GM19351 (cell line): Measurements from ENCODE around the gene LRRN1.

Source experiments
- ATAC-seq: cut with Tn5 transposase; IDR thresholded peaks from one replicate; pipeline ENCODE4 v1.9.1; 2021; ENCODE audit warnings: mild to moderate bottlenecking, moderate library complexity; ENCODE audit not compliant: unreplicated experiment

Gene LRRN1

GRCh38 chr3:3799173-3800079 is at the start of gene LRRN1:
Gene LRRN1 (plus strand): TSS chr3:3799431. CDS start chr3:3844642, 45,211 bp downstream.
- peak; percentile 49 for ATAC-seq

DNA sequence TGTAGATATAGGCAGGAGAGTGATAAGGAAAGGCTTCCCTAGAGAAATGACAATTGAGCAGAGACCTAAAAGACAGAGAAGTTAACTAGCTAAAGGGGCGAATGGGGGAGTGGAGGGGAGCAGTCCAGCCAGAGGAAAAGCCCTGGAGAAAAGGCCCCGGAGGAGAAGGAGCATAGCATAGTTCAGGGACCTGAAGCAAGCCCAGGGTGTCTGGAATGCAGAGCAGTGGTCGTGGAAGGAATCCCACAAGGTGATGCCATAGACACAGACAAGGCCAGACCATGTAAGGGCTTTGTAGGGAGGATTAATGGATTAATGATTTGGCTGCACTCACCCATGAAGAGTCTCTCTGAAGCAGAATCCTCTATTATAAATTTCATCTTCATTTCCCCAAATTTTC is 45.8 kb upstream of the LRRN1 start:
- ATAC-seq, result no peak

- ATAC-seq, result no peak
These were observed 33.6 kb upstream of the LRRN1 start for GRCh38 chr3:3765661-3766060.

DNA sequence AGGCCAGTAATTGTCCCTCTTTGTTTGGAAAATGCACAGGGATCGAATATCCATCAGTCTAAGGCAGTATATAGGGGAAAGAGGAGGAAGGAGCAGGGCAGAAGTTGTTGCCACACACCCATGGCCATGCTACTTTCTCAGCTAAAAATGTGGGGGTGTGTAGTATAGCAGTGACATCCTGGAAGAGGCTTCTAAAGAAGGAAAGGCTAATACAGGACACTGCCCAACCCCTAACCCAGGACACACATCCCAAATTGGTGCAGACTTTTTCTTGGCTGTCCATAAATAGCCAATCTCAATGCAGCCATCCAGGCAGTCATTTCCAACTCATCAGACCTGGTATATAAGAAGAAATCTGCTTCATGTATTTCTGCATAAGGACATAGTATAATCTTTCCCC is 33.1 kb upstream of the LRRN1 start:
- ATAC-seq, result no peak

DNA sequence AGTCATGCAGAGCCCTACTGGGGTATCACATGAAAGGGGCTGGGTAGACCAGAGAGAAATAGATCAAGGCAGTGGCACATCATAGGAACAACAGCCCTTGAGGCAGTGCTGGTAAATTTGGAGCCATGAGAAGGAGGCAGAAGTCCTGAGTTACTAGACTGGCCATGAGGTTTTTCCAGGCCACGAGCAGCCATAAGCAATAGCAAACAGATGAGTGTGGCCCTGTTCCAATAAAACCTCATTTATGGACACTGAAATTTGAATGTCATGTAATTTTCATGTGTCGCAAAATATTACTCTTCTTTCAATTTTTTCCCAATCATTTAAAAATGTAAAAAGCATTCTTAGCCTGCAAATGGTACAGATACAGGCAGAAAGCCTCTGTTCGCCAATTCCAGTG is 28.1 kb upstream of the LRRN1 start:
- ATAC-seq, result no peak

- no peak for ATAC-seq
These were observed 27.7 kb upstream of the LRRN1 start for GRCh38 chr3:3771567-3771966.

DNA sequence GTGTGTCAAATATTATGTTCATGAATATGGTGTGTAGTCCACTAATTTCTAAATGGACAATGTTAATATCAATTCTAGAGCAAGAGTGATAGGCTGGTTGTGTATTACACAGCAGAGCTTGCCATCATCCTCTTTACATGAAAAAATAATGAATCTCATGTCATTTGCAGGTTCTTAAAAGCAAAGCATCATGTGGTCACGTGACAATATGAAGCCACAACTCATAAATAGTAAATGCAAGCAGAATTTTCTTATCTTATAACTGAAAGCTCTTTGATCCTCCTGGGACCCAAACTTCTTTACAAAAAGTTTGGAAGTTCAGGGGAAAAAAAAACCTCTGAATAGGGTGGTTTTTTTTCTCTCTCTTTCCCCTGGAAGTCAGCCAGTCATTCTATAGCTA is 26.9 kb upstream of the LRRN1 start:
- no peak for ATAC-seq

DNA sequence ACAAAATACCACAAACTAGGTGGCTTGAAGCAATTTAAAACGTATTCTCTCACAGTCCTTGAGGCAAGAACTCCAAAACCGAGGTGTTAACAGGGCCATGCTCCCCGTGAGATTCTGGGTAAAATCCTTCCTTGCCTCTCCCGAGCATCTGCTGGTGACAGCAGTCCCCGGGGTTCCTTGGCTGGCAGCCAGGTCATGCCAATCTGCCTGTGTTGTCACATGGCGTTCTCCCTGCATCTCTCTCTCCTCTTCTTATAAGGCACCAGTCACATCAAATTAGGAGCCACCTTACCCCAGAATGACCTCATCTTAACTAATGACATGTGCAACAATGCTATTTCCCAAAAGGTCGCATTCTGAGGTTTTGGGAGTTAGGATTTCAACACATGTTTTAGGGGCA is 26.3 kb upstream of the LRRN1 start:
- no peak for ATAC-seq

DNA sequence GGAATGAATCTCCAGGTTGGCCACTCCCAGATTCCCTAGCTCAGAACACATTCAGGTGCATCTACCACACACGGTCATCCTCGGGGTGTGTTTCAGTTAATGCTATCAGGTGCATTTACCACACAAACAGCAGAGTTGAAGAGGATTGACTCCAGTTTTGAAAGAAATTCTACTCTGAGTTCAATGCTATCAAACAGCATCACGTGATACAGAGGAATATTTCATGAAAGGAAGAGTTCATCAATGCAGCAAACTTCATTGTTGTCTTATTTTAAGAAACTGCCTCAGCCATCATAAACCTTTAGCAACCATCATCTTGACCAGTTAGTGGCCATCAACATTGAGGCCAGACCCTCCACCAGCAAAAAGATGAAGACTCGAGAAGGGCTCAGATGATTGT is 22.6 kb upstream of the LRRN1 start:
- ATAC-seq, result no peak

DNA sequence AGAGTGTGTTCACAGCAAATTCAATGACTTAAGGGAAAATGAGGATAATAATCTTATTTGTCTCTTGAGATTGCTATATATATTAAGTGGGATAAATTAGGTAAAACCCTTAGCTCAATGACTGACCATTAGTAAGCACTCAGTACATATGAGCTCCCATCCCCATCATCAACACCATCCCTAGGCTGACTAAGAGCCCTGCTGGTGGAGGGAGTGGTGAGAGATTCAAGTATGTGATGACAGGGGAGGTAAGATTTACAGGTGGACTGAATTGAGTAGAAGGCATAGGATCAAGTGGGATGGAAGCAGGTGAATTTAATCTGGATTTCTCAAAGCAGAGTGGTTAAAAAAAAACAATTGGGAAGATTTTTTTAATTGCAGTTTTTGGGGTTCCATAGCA is 21.0 kb upstream of the LRRN1 start:
- no peak for ATAC-seq

DNA sequence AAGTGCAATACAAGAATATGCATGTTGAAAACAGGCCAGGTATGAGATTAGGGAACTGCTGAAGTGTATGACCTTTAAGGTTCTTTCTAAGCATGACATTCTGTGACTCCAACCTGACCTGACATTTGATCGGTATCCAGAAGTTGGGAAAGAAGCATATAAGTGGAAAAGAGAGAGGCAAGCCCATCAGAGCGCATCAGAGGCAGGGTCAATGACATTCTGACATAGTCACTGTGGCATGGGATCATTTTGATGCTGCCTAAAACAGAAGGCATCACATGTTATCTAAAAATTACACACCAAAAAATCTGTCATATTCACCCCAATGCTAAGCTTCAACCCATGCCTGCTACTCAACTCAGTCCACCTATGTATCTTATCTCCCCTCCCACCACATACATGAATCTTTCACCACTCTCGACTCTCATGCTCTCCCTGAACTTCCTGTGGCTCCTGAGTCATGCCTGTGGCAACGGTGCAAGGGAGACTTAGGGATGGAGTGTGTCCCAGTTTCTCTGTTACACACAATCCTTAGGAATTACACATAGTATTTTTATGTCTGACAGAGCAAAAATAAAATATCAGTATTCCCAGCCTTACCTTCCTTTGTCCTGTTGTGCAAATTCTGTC is 20.5 kb upstream of the LRRN1 start:
- no peak for ATAC-seq

GRCh38 chr3:3782457-3782856 is 16.8 kb upstream of the LRRN1 start:
- no peak for ATAC-seq

- ATAC-seq, result no peak
These were observed 16.0 kb upstream of the LRRN1 start for GRCh38 chr3:3783210-3783609.

GRCh38 chr3:3783696-3784095 is 15.5 kb upstream of the LRRN1 start:
- ATAC-seq, result no peak

GRCh38 chr3:3792391-3792790 is 6.8 kb upstream of the LRRN1 start:
- ATAC-seq, result no peak

DNA sequence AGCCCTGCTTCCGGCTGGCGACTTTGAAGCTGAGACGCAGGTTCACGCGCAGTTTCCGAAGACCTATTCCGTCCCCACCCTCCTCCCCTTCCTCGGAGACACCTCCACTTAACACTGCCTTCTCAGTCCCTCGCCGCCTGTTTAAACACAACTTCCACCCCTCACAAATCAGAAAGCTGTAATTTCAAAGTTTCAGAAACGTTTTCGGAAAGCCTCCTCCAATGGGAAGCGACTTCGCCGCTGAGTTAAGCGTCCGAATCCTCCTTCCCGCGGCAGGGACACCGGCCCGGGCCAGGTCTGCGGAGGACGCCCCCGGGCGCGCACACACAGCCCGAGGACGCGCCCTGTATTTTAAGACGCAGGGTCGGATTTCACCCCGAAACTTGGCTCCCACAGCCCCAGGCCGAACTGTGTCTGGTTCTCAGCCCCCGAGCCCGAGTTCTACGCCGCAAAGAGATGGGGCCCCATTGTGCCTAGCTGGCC is 559 bp upstream of the LRRN1 start:
- ATAC-seq, result peak; percentile 41

DNA sequence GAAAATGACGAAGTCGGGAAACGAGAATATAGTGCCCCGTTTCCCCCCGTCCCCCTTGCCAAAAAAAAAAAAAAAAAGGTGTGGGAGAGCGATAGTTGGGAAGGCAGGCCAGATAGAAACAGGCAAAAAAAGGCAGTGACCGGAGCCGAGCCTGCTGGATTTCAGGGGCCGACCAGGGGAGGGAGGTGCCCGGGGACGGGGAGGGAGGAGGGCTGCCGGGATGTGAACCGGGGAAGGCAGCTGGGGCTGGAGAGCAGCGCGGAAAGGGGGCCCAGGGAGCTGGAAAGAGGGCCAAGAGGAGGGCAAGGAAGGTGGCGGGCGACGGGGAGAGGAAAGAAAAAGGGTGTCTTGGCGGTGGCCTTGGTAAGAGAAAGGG is 837 bp downstream of the LRRN1 start:
- no peak for ATAC-seq

GRCh38 chr3:3800685-3801493 is 1.7 kb downstream of the LRRN1 start:
- ATAC-seq, result no peak

- ATAC-seq, result no peak
These were observed 2.2 kb downstream of the LRRN1 start for GRCh38 chr3:3801494-3801841.

- ATAC-seq, result no peak
These were observed 2.8 kb downstream of the LRRN1 start for GRCh38 chr3:3802046-3802445.

DNA sequence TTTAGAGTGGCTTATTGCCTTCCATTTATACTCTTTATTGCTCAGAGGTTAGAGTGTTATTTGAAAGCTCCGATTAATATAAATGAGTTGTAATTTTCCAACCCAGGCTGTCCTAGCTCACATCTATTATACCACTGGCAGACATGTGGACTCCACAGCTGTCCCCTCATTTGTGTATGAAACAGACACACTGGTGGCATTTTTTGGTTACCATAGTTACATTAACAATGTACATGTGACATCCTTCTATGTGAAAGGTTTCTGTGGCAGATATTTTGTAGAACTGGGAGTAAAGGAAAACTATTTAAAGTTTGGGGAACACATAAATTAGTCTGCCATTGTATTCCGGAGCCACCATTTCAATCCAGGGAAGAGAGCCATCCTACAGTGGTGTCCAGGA is 5.3 kb downstream of the LRRN1 start:
- no peak for ATAC-seq

DNA sequence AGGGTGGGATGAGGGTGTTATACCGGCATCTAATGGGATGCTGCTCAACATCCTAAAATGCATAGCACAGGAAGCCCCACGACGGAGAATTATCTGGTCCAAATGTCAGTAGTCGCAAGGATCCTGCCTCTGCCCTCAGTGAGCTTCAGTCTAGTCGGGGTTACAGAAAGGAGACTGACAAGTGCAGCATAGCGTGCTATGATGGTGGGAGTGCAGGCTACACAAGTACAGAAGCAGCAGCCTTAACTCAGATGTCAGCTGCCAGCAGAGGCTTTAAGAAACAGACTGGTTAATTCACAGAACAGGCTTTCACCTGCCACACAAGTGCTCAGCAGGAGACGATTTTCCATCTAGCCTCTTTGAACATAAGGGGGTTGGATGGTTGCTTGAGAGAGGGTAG is 6.9 kb downstream of the LRRN1 start:
- no peak for ATAC-seq
